Mesenchymal stem cell (in vitro differentiated cells and primary cell): ENCODE data around the gene WHRN.

Experiments used
- DNase-seq: peaks from one replicate; pipeline ENCODE4 v3.0.0-alpha.2; 2013
- H2AFZ ChIP-seq: one replicate; pipeline ENCODE4 v1.6.1; 2013; ENCODE audit warnings: low read depth, mild to moderate bottlenecking, control low read depth, inconsistent platforms, low read length, moderate library complexity
- H2AK5ac ChIP-seq: 2 replicates; pipeline ENCODE4 v1.6.1; 2013; ENCODE audit warnings: low read length, moderate library complexity, mild to moderate bottlenecking, inconsistent platforms; ENCODE audit not compliant: severe bottlenecking
- H2BK120ac ChIP-seq: one replicate; pipeline ENCODE4 v1.6.1; 2013; ENCODE audit warnings: low read depth, mild to moderate bottlenecking, inconsistent platforms, low read length, moderate library complexity
- H2BK12ac ChIP-seq, 2 experiments: one replicate each; pipeline ENCODE4 v1.6.1; 2013; ENCODE audit warnings: inconsistent platforms in 2 of 2, low read length in 2 of 2, mild to moderate bottlenecking in 2 of 2, moderate library complexity in 2 of 2, control low read depth in 1 of 2
- H2BK15ac ChIP-seq: one replicate; pipeline ENCODE4 v1.6.1; 2013; ENCODE audit warnings: mild to moderate bottlenecking, low read depth, inconsistent platforms; ENCODE audit not compliant: poor library complexity, severe bottlenecking
- H2BK5ac ChIP-seq: 2 replicates; pipeline ENCODE4 v1.6.1; 2013; ENCODE audit warnings: low read depth, mild to moderate bottlenecking, low read length, control low read depth, inconsistent platforms; ENCODE audit not compliant: poor library complexity, severe bottlenecking
- H3K14ac ChIP-seq, 2 experiments: one replicate each; pipeline ENCODE4 v1.6.1; 2013; ENCODE audit warnings: inconsistent platforms in 2 of 2, low read length in 2 of 2, control low read depth in 1 of 2, mild to moderate bottlenecking in 1 of 2, moderate library complexity in 1 of 2
- H3K18ac ChIP-seq, 2 experiments: one replicate each; pipeline ENCODE4 v1.6.1; 2013; ENCODE audit warnings: inconsistent platforms in 2 of 2, low read length in 2 of 2, control low read depth in 1 of 2, low read depth in 1 of 2, mild to moderate bottlenecking in 1 of 2
- H3K23ac ChIP-seq, 2 experiments: one replicate each; pipeline ENCODE4 v1.6.1; 2013; ENCODE audit warnings: inconsistent platforms in 2 of 2, low read length in 2 of 2, mild to moderate bottlenecking in 2 of 2, moderate library complexity in 2 of 2, control low read depth in 1 of 2
- H3K27ac ChIP-seq: 2 replicates; pipeline ENCODE4 v1.5.1; 2013; ENCODE audit warnings: mild to moderate bottlenecking, moderate library complexity, low read length, control low read depth, inconsistent platforms; ENCODE audit not compliant: poor library complexity, severe bottlenecking
- H3K27me3 ChIP-seq, 2 experiments: 2 replicates each; pipeline versions ENCODE4 v1.6.1 to v1.7.0; 2013; ENCODE audit warnings: low read length in 2 of 2, mild to moderate bottlenecking in 2 of 2, moderate library complexity in 2 of 2, control low read depth in 1 of 2, inconsistent platforms in 1 of 2; ENCODE audit not compliant: control insufficient read depth in 1 of 2, insufficient read depth in 1 of 2
- H3K36me3 ChIP-seq, 2 experiments: 2 replicates each; pipeline versions ENCODE4 v1.6.1 to v1.7.0; 2013; ENCODE audit warnings: low read length in 2 of 2, control low read depth in 1 of 2, inconsistent platforms in 1 of 2, low read depth in 1 of 2, mild to moderate bottlenecking in 1 of 2; ENCODE audit not compliant: insufficient read depth in 2 of 2, control insufficient read depth in 1 of 2
- H3K4ac ChIP-seq, 2 experiments: one replicate each; pipeline ENCODE4 v1.6.1; 2013; ENCODE audit warnings: inconsistent platforms in 2 of 2, low read length in 2 of 2, mild to moderate bottlenecking in 2 of 2, moderate library complexity in 2 of 2, control low read depth in 1 of 2, low read depth in 1 of 2
- H3K4me1 ChIP-seq: 2 replicates; pipeline ENCODE4 v1.6.1; 2013; ENCODE audit warnings: low read depth, low read length, control low read depth; ENCODE audit not compliant: control insufficient read depth, insufficient read depth
- H3K4me2 ChIP-seq: 2 replicates; pipeline ENCODE4 v1.6.1; 2013; ENCODE audit warnings: low read length, mild to moderate bottlenecking, inconsistent platforms; ENCODE audit not compliant: poor library complexity, severe bottlenecking
- H3K4me3 ChIP-seq, 2 experiments: 2 replicates each; pipeline versions ENCODE4 v1.5.1 to v1.7.0; 2013; ENCODE audit warnings: low read length in 2 of 2, mild to moderate bottlenecking in 2 of 2, control low read depth in 1 of 2, low read depth in 1 of 2; ENCODE audit not compliant: insufficient read depth in 1 of 2
- H3K79me1 ChIP-seq: replicated peaks from 2 replicates; pipeline ENCODE4 v1.6.1; 2013; ENCODE audit warnings: mild to moderate bottlenecking, control low read depth, low read length, inconsistent platforms; ENCODE audit not compliant: poor library complexity, severe bottlenecking
- H3K9ac ChIP-seq: 2 replicates; pipeline ENCODE4 v1.7.0; 2013; ENCODE audit warnings: mild to moderate bottlenecking, low read length, moderate library complexity
- H3K9me3 ChIP-seq: 2 replicates; pipeline ENCODE4 v1.7.0; 2013; ENCODE audit warnings: mild to moderate bottlenecking, low read length; ENCODE audit not compliant: control insufficient read depth
- H4K8ac ChIP-seq: one replicate; pipeline ENCODE4 v1.6.1; 2013; ENCODE audit warnings: inconsistent platforms, mild to moderate bottlenecking, low read length, moderate library complexity
- H4K91ac ChIP-seq: one replicate; pipeline ENCODE4 v1.6.1; 2013; ENCODE audit warnings: mild to moderate bottlenecking, low read length, inconsistent platforms
- WGBS: methylation state at CpG from one replicate; pipeline ENCODE4 v1.1.7; 2013; ENCODE audit warnings: mixed read lengths; 5-methylcytosine and 5-hydroxymethylcytosine counted together

WHRN gene

GRCh38 chr9:114384836-114385396 is 120.4 kb downstream of the WHRN start:
- no peak overlapping the region for H3K4me2 ChIP-seq
- peak overlapping the region; percentile 54 for H2BK5ac ChIP-seq
- H3K27ac ChIP-seq = peak overlapping the region; percentile 75
- H4K91ac ChIP-seq = peak overlapping the region; percentile 9
- DNase-seq = no peak
- H3K9ac ChIP-seq = peak overlapping the region; percentile 90
- peaks cover 38% of the 10 kb centered on the region for H3K4me1 ChIP-seq
- peak overlapping the region; percentile 42 to 51 for H2BK12ac ChIP-seq
- H2BK15ac ChIP-seq = no peak overlapping the region
- H3K4me3 ChIP-seq = no peak overlapping the region
- H2AFZ ChIP-seq = no peak overlapping the region
- peak overlapping the region in 1 of 2 experiments; percentile 91 for H3K4ac ChIP-seq
- WGBS = 79% methylated on average over 7 of the region's 7 CpGs
- no peak overlapping the region for H2BK120ac ChIP-seq
- H2AK5ac ChIP-seq = peak overlapping the region; percentile 85
- H3K36me3 ChIP-seq = peaks cover 10% of the 10 kb centered on the region in 2 experiments
- no peak overlapping the region for H3K23ac ChIP-seq
- H4K8ac ChIP-seq = no peak overlapping the region
- H3K9me3 ChIP-seq = no peaks in the 10 kb centered on the region
- H3K27me3 ChIP-seq = no peaks in the 10 kb centered on the region
- H3K14ac ChIP-seq = no peak overlapping the region
- H3K79me1 ChIP-seq = peaks cover 16% of the 10 kb centered on the region
- no peak overlapping the region for H3K18ac ChIP-seq

- Histone ChIP-seq H3K23ac (no peak overlapping the region), H3K4me2 (no peak overlapping the region), H2AK5ac (no peak overlapping the region), H3K27ac (no peak overlapping the region), H3K9me3 (no peaks in the 10 kb centered on the region), H3K79me1 (peaks cover 15% of the 10 kb centered on the region), H2BK120ac (no peak overlapping the region), H3K4me3 (no peak overlapping the region), H2BK15ac (no peak overlapping the region), H3K18ac (no peak overlapping the region), H3K27me3 (no peaks in the 10 kb centered on the region), H3K36me3 (peaks cover 13 to 16% of the 10 kb centered on the region in 2 experiments), H3K4ac (no peak overlapping the region), H4K91ac (no peak overlapping the region), H4K8ac (no peak overlapping the region), H3K14ac (no peak overlapping the region), H3K4me1 (peaks cover 36% of the 10 kb centered on the region), H2BK5ac (no peak overlapping the region), H2AFZ (no peak overlapping the region), H2BK12ac (no peak overlapping the region), H3K9ac (peak overlapping the region; percentile 90)
- WGBS = no CpG with 5 or more reads among the region's 1 CpG
- DNase-seq = no peak
Observed at GRCh38 chr9:114384341-114384740, 120.9 kb downstream of the WHRN start.

GRCh38 chr9:114383521-114384231 is 121.6 kb downstream of the WHRN start:
- Histone ChIP-seq H3K4me1 (peaks cover 36% of the 10 kb centered on the region), H3K14ac (peak overlapping the region in 1 of 2 experiments; percentile 89), H3K27me3 (no peaks in the 10 kb centered on the region), H3K36me3 (peaks cover 20 to 22% of the 10 kb centered on the region in 2 experiments), H4K91ac (peak overlapping the region; percentile 52), H3K23ac (peak overlapping the region in 1 of 2 experiments; percentile 91), H3K27ac (no peak overlapping the region), H3K9me3 (no peaks in the 10 kb centered on the region), H2BK120ac (peak overlapping the region; percentile 85), H3K4me2 (no peak overlapping the region), H3K4me3 (peak overlapping the region in 1 of 2 experiments; percentile 60), H2BK15ac (peak overlapping the region; percentile 92), H3K4ac (peak overlapping the region; percentile 67 to 81), H2BK12ac (peak overlapping the region in 1 of 2 experiments; percentile 94), H2AFZ (no peak overlapping the region), H3K18ac (peak overlapping the region; percentile 75 to 88), H4K8ac (peak overlapping the region; percentile 57), H3K79me1 (peaks cover 18% of the 10 kb centered on the region), H2AK5ac (peak overlapping the region; percentile 84), H3K9ac (peak overlapping the region; percentile 74), H2BK5ac (peak overlapping the region; percentile 51)
- 49% methylated on average over 7 of the region's 8 CpGs for WGBS
- peak; percentile 90 for DNase-seq
